Activated CD4-positive, alpha-beta memory T cell treated with anti-CD3 and anti-CD28 coated beads, Interleukin-2, amount 10 ng/mL, durations not matched to agents 7 days and 5 days (primary cell): ENCODE measurements around the gene TCEAL3. TPM values are rescaled to one million over a fixed set of nuclear protein-coding genes. Genes with fewer than 3 reads are reported as not detected.
"Not testable (repeated sequence)": the region's sequence is repeated elsewhere in the genome, so short reads cannot be mapped to it uniquely, and the experiment has no call there.

Source experiments
- CTCF ChIA-PET: fragments of 350-600 bp; sonication (Branson Sonifier 250); formaldehyde crosslinking; loops from one replicate; lab custom pipeline; 2021; ENCODE audit warnings: antibody characterized with exemption, inconsistent platforms; lab: Charles Lee
- POLR2A ChIA-PET: fragments of 350-600 bp; sonication (Branson Sonifier 250); formaldehyde crosslinking; loops from one replicate; lab custom pipeline; 2021; ENCODE audit warnings: antibody characterized with exemption; lab: Charles Lee
- DNase-seq: peaks from one replicate; pipeline ENCODE4 v3.0.0-alpha.2; 2020
- H3K27ac Mint-ChIP-seq: one replicate; pipeline ENCODE4 v1.8.0; 2021; ENCODE audit warnings: mild to moderate bottlenecking, mixed read lengths
- H3K27me3 Mint-ChIP-seq: one replicate; pipeline ENCODE4 v1.8.0; 2021; ENCODE audit warnings: mixed read lengths
- H3K36me3 Mint-ChIP-seq: one replicate; pipeline ENCODE4 v1.8.0; 2021; ENCODE audit warnings: low read depth, mixed read lengths
- H3K4me1 Mint-ChIP-seq: one replicate; pipeline ENCODE4 v1.8.0; 2021; ENCODE audit warnings: mixed read lengths
- H3K4me3 Mint-ChIP-seq: one replicate; pipeline ENCODE4 v1.8.0; 2021; ENCODE audit warnings: mild to moderate bottlenecking, mixed read lengths
- H3K9me3 Mint-ChIP-seq: one replicate; pipeline ENCODE4 v1.8.0; 2021; ENCODE audit warnings: mixed read lengths
- total RNA-seq, 2 experiments: library from RNA; stranded (reverse); gene quantifications; one replicate each; pipeline ENCODE4 v1.2.3, GENCODE V29; 2021

The TCEAL3 gene
- total RNA-seq, 2 experiments from 2014 or later, result 2.5 to 3.0 TPM

- Mint-ChIP-seq H3K27ac (no peak overlapping the region), H3K9me3 (no peaks in the 10 kb centered on the region), H3K27me3 (no peaks in the 10 kb centered on the region), H3K4me1 (peaks cover 18% of the 10 kb centered on the region), H3K36me3 (no peaks in the 10 kb centered on the region), H3K4me3 (no peak overlapping the region)
- POLR2A ChIA-PET, result no interaction called here
- no peak for DNase-seq
- CTCF ChIA-PET, result no interaction called here
Measured at GRCh38 chrX:103631145-103631544, 23.4 kb downstream of the TCEAL3 start.

GRCh38 chrX:103635436-103635835 is 27.7 kb downstream of the TCEAL3 start:
- POLR2A ChIA-PET, result no interaction called here
- Mint-ChIP-seq H3K4me3 (no peak overlapping the region), H3K36me3 (no peaks in the 10 kb centered on the region), H3K27ac (no peak overlapping the region), H3K9me3 (no peaks in the 10 kb centered on the region), H3K27me3 (no peaks in the 10 kb centered on the region), H3K4me1 (no peaks in the 10 kb centered on the region)
- no peak for DNase-seq
- CTCF ChIA-PET, result no interaction called here

DNA sequence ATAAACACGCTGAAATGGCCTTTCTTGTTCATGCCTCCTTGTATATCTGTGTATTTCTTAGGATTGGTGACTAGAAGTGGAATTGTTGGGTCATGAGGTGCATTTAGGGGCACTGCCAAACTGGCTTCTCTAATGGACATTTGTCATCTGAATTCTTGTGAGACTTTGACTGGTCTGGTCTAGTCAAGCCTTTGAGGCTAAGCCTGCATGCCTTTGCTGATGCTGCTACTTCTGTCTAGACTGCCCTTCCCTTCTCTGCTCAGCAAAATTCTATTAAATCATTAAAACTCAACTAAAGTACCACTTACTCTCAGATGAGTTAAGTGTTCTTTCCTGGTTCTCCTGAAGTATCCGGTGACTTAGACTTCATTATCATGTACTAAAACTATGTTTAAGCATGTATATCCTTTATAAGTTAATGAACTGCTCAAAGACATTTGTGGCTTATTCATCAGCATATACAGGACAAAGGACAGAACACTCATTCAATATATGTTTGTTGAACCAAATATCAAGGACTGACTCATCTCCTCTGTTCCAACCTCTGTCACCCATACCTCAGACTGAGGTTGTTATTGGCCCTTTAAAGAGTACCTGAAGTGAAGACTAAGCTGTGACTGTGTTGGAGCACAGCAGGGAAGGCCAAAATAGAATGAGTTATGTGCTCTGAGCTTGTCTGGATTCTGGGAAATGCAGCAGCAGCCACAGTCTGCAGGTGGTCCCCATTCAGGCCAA is 30.0 kb downstream of the TCEAL3 start:
- ChIA-PET POLR2A (no interaction called here), CTCF (no interaction called here)
- H3K27me3 Mint-ChIP-seq, result no peaks in the 10 kb centered on the region
- no peaks in the 10 kb centered on the region for H3K36me3 Mint-ChIP-seq
- no peak overlapping the region for H3K4me3 Mint-ChIP-seq
- no peak overlapping the region for H3K27ac Mint-ChIP-seq
- no peaks in the 10 kb centered on the region for H3K4me1 Mint-ChIP-seq
- H3K9me3 Mint-ChIP-seq, result no peaks in the 10 kb centered on the region
- DNase-seq, result no peak

- POLR2A ChIA-PET, H3K4me3 Mint-ChIP-seq, CTCF ChIA-PET, H3K36me3 Mint-ChIP-seq, H3K27me3 Mint-ChIP-seq, DNase-seq, H3K27ac Mint-ChIP-seq, H3K9me3 Mint-ChIP-seq, H3K4me1 Mint-ChIP-seq: not testable (repeated sequence)
Measured at GRCh38 chrX:103638479-103639346, 30.9 kb downstream of the TCEAL3 start.

DNA sequence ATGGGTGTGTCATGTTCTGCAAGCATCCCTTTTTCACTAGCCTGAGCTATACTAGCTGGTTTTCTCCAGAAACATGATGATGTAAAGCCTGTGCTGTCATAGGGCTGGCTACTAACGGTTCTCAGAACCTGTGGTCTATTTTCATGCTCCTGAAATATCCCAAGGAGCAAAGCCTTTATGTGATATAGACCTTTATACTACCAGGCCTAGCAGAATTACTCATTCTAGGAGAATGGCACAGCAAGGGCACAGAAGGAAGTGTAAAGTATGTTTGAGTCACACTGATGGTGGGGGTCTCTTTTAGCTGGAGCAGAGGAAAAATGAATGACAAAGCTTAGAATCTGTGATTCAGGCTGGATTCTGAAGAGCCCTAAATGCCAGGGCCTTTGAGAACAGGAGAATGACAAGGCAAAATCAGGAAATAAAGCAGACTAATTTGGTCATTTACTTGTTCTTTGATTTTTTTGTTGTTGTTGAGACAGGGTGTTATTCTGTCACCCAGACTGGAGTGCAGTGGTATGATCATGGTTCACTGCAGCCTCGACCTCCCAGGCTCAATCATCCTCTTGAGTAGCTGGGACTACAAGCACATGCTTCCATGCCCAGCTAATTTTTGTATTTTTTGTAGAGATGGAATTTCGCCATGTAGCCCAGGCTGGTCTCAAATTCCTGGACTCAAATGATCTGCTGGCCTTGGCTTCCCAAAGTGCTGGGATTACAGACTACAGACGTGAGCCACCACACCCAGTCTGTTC is 32.8 kb downstream of the TCEAL3 start:
- Mint-ChIP-seq H3K27me3 (peaks cover 3% of the 10 kb centered on the region), H3K36me3 (no peaks in the 10 kb centered on the region), H3K4me1 (no peaks in the 10 kb centered on the region), H3K27ac (no peak overlapping the region), H3K4me3 (no peak overlapping the region), H3K9me3 (no peaks in the 10 kb centered on the region)
- POLR2A ChIA-PET, result interaction anchor here (0.9 kb wide), 1 partner anchor 16 kb away, joined by 3 read pairs; no protein-coding TSS in a partner anchor
- DNase-seq, result no peak
- CTCF ChIA-PET, result no interaction called here

- Mint-ChIP-seq H3K27me3 (peaks cover 5% of the 10 kb centered on the region), H3K4me1 (no peaks in the 10 kb centered on the region), H3K4me3 (no peak overlapping the region), H3K36me3 (no peaks in the 10 kb centered on the region), H3K27ac (no peak overlapping the region), H3K9me3 (no peaks in the 10 kb centered on the region)
- DNase-seq, result no peak
- ChIA-PET CTCF (no interaction called here), POLR2A (no interaction called here)
Measured at GRCh38 chrX:103644125-103644524, 36.4 kb downstream of the TCEAL3 start.

DNA sequence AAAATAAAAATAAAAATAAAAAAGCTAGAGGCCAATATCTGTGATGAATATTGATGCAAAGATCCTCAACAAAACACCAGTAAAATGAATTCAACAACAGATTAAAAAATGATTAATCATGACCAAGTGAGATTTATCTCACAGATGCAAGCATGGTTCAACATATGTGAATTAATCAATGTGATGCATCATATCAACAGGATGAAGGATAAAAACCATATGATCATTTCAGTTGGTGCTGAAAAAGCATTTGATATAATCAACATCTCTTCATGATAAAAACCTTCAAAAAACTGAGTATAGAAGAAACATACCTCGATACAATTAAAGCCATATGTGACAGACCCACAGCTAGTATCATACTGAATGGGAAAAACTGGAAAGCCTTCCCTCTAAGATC is 39.9 kb downstream of the TCEAL3 start:
- CTCF ChIA-PET, result no interaction called here
- no peak for DNase-seq
- H3K27ac Mint-ChIP-seq, result no peak overlapping the region
- POLR2A ChIA-PET, result no interaction called here
- no peaks in the 10 kb centered on the region for H3K4me1 Mint-ChIP-seq
- H3K4me3 Mint-ChIP-seq, result no peak overlapping the region
- H3K9me3 Mint-ChIP-seq, result no peaks in the 10 kb centered on the region
- peaks cover 8% of the 10 kb centered on the region for H3K27me3 Mint-ChIP-seq
- H3K36me3 Mint-ChIP-seq, result no peaks in the 10 kb centered on the region

- no peak for DNase-seq
- H3K4me3 Mint-ChIP-seq, result no peak overlapping the region
- ChIA-PET POLR2A (no interaction called here), CTCF (no interaction called here)
- no peaks in the 10 kb centered on the region for H3K36me3 Mint-ChIP-seq
- peaks cover 3% of the 10 kb centered on the region for H3K4me1 Mint-ChIP-seq
- peaks cover 5% of the 10 kb centered on the region for H3K27me3 Mint-ChIP-seq
- H3K27ac Mint-ChIP-seq, result no peak overlapping the region
- H3K9me3 Mint-ChIP-seq, result no peaks in the 10 kb centered on the region
Measured at GRCh38 chrX:103651151-103651773, 43.5 kb downstream of the TCEAL3 start.

DNA sequence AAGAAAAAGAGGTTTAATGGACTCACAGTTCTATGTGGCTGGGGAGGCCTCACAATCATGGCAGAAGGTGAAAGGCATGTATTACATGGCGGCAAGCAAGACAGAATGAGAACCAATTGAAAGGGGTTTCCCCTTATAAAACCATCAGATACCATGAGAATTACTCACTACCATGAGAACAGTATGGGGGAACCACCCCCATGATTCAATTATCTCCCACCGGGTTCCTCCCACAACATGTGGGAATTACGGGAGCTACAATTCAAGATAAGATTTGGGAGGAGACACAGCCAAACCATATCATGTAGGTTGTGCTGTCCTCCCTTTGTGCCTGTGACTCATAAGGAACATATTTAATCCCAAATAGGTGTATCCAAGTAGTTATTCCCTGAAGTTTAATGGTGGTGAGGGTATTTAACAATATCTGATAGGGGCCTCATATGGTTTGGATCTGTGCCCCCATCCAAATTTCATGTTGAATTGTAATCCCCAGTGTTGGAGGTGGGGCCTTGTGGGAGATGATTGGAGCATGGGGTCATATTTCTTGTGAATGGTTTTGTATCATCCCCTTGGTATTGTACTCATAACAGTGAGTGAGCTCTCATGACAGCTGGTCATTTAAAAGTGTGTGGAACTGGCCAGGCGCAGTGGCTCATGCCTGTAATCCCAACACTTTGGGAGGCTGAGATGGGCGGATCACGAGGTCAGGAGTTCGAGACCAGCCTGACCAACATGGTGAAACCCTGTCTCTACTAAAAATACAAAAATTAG is 47.7 kb downstream of the TCEAL3 start:
- POLR2A ChIA-PET, result not testable (repeated sequence)

GRCh38 chrX:103656617-103657016 is 48.9 kb downstream of the TCEAL3 start:
- DNase-seq, result no peak
- H3K36me3 Mint-ChIP-seq, result no peaks in the 10 kb centered on the region
- peaks cover 6% of the 10 kb centered on the region for H3K4me1 Mint-ChIP-seq
- POLR2A ChIA-PET, result interaction anchor here (0.9 kb wide), 1 partner anchor 17 kb away, joined by 3 read pairs; no protein-coding TSS in a partner anchor
- no peak overlapping the region for H3K27ac Mint-ChIP-seq
- H3K9me3 Mint-ChIP-seq, result no peaks in the 10 kb centered on the region
- CTCF ChIA-PET, result no interaction called here
- H3K27me3 Mint-ChIP-seq, result no peaks in the 10 kb centered on the region
- H3K4me3 Mint-ChIP-seq, result no peak overlapping the region

More for the DNA sequence above, 47.7 kb downstream of the TCEAL3 start:
- H3K27me3 Mint-ChIP-seq, H3K4me3 Mint-ChIP-seq, H3K27ac Mint-ChIP-seq, DNase-seq, CTCF ChIA-PET, H3K9me3 Mint-ChIP-seq, H3K36me3 Mint-ChIP-seq, H3K4me1 Mint-ChIP-seq: not testable (repeated sequence)

DNA sequence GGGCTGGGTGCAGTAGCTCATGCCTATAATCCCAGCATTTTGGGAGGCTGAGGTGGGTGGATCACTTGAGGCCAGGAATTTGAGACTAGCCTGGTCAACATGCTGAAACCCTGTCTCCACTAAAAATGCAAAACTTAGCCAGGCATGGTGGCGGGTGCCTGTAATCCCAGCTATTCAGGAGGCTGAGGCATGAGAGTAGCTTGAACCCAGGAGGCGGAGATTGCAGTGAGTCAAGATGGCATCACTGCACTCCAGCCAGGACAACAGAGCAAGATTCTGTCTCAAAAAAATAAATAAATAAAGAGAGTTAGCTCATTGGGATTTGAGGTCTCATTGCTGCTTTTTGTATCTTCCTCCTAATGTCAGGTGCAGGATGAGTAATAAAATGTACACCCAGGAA is 49.3 kb downstream of the TCEAL3 start:
- H3K4me3 Mint-ChIP-seq, H3K27ac Mint-ChIP-seq, H3K9me3 Mint-ChIP-seq, H3K27me3 Mint-ChIP-seq, H3K36me3 Mint-ChIP-seq, DNase-seq, CTCF ChIA-PET, H3K4me1 Mint-ChIP-seq: not testable (repeated sequence)
- POLR2A ChIA-PET, result interaction anchor here (0.9 kb wide), 1 partner anchor 17 kb away, joined by 3 read pairs; no protein-coding TSS in a partner anchor

DNA sequence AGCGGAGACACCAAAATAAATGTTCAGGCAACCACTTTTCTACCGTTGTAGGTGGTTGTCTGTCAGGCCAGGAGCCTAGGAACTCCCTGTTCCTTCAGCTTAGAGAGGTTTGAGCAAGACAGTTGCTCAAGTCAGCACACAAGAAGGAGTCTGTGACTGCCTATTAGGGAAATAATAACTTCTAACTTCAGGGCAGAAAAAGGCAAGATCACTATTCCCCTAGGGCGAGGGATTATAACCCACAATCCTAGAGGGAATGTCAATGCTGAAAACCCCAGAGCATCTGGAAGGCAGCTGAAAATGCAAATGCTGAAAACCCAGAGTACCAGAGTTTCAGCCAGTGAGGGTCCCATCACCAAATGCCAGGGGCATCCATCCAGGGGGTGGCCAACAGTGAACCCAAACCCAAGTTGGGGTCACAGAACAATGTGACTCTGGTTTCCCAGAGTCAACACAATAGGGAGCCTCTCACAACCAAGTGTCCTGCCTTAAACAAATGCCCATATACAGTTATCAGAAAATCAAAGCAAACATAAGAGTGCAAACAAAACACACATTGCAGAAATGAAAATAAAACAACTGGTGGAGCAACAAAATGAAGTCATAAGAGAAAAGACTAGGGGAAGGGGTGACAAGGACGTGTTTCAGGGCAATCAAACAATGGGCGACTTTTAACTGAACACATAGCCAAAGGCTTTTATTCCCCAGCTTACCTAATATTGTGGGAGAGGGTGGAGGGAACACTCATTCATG is 51.1 kb downstream of the TCEAL3 start:
- Mint-ChIP-seq H3K4me1 (peaks cover 6% of the 10 kb centered on the region), H3K4me3 (no peak overlapping the region), H3K9me3 (no peaks in the 10 kb centered on the region), H3K36me3 (no peaks in the 10 kb centered on the region), H3K27ac (no peak overlapping the region), H3K27me3 (peaks cover 7% of the 10 kb centered on the region)
- DNase-seq, result no peak
- ChIA-PET POLR2A (no interaction called here), CTCF (no interaction called here)
